Loucy (cell line): ENCODE data around the gene NOC4L.

Source experiments
- H2AFZ ChIP-seq: fragments of 200-600 bp; sonication (generic); 2 replicates; pipeline ENCODE4 v1.6.0; 2016; ENCODE audit warnings: antibody characterized with exemption, mild to moderate bottlenecking, low read length, moderate library complexity
- H3F3A ChIP-seq: fragments of 200-600 bp; 2 replicates; pipeline ENCODE4 v1.6.0; 2016; ENCODE audit warnings: antibody characterized with exemption, low read depth, mild to moderate bottlenecking
- H3K27me3 ChIP-seq: fragments of 200-600 bp; sonication (generic); 2 replicates; pipeline ENCODE4 v1.6.1; 2014; ENCODE audit warnings: low read length, mild to moderate bottlenecking; ENCODE audit not compliant: insufficient read depth, poor library complexity, severe bottlenecking
- H3K36me3 ChIP-seq: fragments of 200-600 bp; sonication (generic); 2 replicates; pipeline ENCODE4 v1.6.1; 2016; ENCODE audit warnings: low read length; ENCODE audit not compliant: insufficient read depth
- H3K4me1 ChIP-seq: fragments of 200-600 bp; sonication (generic); 2 replicates; pipeline ENCODE4 v1.5.1; 2014; ENCODE audit warnings: low read length, mild to moderate bottlenecking; ENCODE audit not compliant: insufficient read depth, poor library complexity, severe bottlenecking
- H3K4me2 ChIP-seq: fragments of 200-600 bp; sonication (generic); 2 replicates; pipeline ENCODE4 v1.6.0; 2014; ENCODE audit warnings: antibody characterized with exemption, low read length, low read depth, mild to moderate bottlenecking; ENCODE audit not compliant: poor library complexity, severe bottlenecking
- H3K4me3 ChIP-seq: fragments of 200-600 bp; sonication (generic); 2 replicates; pipeline ENCODE4 v1.5.1; 2014; ENCODE audit warnings: low read length, mild to moderate bottlenecking, mixed read lengths; ENCODE audit not compliant: poor library complexity, severe bottlenecking
- H3K79me2 ChIP-seq: fragments of 200-600 bp; sonication (generic); 2 replicates; pipeline ENCODE4 v1.6.1; 2014; ENCODE audit warnings: low read length; ENCODE audit not compliant: insufficient read depth
- H3K9ac ChIP-seq: fragments of 200-600 bp; sonication (generic); 2 replicates; pipeline ENCODE4 v1.6.0; 2014; ENCODE audit warnings: mild to moderate bottlenecking, low read depth, low read length, moderate library complexity; ENCODE audit not compliant: poor library complexity, severe bottlenecking
- H3K9me2 ChIP-seq: fragments of 200-600 bp; sonication (generic); replicated peaks from 2 replicates; pipeline ENCODE4 v1.6.1; 2016; ENCODE audit warnings: low read depth, low read length, mixed read lengths
- H3K9me3 ChIP-seq: fragments of 200-600 bp; sonication (generic); 2 replicates; pipeline ENCODE4 v1.6.1; 2014; ENCODE audit warnings: mild to moderate bottlenecking, antibody characterized with exemption, low read length, low read depth; ENCODE audit not compliant: insufficient read depth
- H4K20me1 ChIP-seq: fragments of 200-600 bp; sonication (generic); 2 replicates; pipeline ENCODE4 v1.6.0; 2014; ENCODE audit warnings: antibody characterized with exemption, low read length, mild to moderate bottlenecking; ENCODE audit not compliant: insufficient read depth, poor library complexity, severe bottlenecking
- EZH2phosphoT487 ChIP-seq: fragments of 200-600 bp; IDR thresholded peaks from 2 replicates; pipeline ENCODE4 v1.6.1; 2018; ENCODE audit warnings: antibody characterized with exemption, mild to moderate bottlenecking, moderate library complexity, borderline replicate concordance
- TF ChIP-seq, protein P1 (sequence below): fragments of 200-600 bp; sonication (generic); conservative IDR thresholded peaks from 2 replicates; pipeline ENCODE4 v1.5.1; 2014; ENCODE audit warnings: mild to moderate bottlenecking, antibody characterized with exemption, low read length

The NOC4L gene

DNA sequence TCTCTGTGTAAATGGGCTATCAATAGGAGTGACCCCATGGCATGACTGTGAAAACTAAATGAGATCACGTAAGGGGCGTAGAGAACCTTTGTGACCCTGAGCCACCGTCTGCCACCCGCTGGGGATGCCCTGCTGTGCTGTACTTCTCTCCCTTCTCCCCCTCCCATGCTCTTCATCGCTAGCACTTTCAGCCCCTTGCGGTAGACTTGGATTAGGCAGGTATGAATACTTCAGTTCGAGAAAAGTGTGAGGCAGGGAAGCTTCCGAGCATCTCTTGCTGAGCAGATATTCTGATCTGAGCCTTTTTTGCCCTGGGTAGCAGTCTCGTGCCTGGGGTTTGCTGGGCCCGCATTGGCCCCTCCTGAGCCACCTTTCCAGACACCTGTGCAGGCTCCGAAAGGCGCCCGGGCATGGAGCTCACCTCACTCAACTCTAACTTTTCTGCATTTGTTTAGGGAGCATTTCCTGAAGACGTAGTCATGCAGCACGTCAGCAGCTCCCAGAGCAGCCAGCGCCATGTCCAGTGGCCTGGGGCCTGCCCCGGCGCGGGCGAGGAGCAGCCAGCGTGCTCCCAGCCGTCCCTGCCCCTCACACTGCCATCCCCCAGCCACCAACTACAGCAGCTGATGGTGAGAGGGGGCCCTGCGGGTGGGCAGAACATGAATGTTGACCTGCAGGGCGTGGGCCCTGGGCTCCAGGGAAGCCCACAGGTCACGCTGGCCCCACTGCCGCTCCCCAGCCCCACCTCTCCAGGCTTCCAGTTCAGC lies 40.5 kb upstream of the NOC4L start:
- peaks cover 5% of the 10 kb centered on the region; the same call in 1 of the 2 replicates for H3K79me2 ChIP-seq
- H3K4me3 ChIP-seq, result no peak overlapping the region
- no peak overlapping the region for H2AFZ ChIP-seq
- H3K9me2 ChIP-seq, result no peaks in the 10 kb centered on the region
- no peak overlapping the region for H3K4me2 ChIP-seq
- H3K4me1 ChIP-seq, result no peaks in the 10 kb centered on the region
- no peaks in the 10 kb centered on the region for H3K27me3 ChIP-seq
- no peak overlapping the region for H3K9ac ChIP-seq
- no peaks in the 10 kb centered on the region for H3F3A ChIP-seq
- no peaks in the 10 kb centered on the region for H4K20me1 ChIP-seq
- H3K9me3 ChIP-seq, result no peaks in the 10 kb centered on the region
- TF ChIP-seq EZH2phosphoT487, result no peak
- TF ChIP-seq, protein P1, sequence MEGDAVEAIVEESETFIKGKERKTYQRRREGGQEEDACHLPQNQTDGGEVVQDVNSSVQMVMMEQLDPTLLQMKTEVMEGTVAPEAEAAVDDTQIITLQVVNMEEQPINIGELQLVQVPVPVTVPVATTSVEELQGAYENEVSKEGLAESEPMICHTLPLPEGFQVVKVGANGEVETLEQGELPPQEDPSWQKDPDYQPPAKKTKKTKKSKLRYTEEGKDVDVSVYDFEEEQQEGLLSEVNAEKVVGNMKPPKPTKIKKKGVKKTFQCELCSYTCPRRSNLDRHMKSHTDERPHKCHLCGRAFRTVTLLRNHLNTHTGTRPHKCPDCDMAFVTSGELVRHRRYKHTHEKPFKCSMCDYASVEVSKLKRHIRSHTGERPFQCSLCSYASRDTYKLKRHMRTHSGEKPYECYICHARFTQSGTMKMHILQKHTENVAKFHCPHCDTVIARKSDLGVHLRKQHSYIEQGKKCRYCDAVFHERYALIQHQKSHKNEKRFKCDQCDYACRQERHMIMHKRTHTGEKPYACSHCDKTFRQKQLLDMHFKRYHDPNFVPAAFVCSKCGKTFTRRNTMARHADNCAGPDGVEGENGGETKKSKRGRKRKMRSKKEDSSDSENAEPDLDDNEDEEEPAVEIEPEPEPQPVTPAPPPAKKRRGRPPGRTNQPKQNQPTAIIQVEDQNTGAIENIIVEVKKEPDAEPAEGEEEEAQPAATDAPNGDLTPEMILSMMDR, result no peak
- H3K36me3 ChIP-seq, result peaks cover 29% of the 10 kb centered on the region; the same call in 1 of the 2 replicates

GRCh38 chr12:132105467-132105866 lies 38.8 kb upstream of the NOC4L start:
- Histone ChIP-seq H4K20me1 (no peaks in the 10 kb centered on the region), H3K4me3 (no peak overlapping the region), H3K9me2 (no peaks in the 10 kb centered on the region), H3F3A (no peaks in the 10 kb centered on the region), H3K4me2 (no peak overlapping the region), H3K36me3 (peaks cover 24% of the 10 kb centered on the region; the same call in 1 of the 2 replicates), H3K4me1 (no peaks in the 10 kb centered on the region), H3K9me3 (no peaks in the 10 kb centered on the region), H3K9ac (no peak overlapping the region), H3K27me3 (no peaks in the 10 kb centered on the region), H3K79me2 (no peaks in the 10 kb centered on the region), H2AFZ (no peak overlapping the region)
- TF ChIP-seq, protein P1, result no peak
- TF ChIP-seq EZH2phosphoT487, result no peak

GRCh38 chr12:132106921-132107320 lies 37.3 kb upstream of the NOC4L start:
- no peaks in the 10 kb centered on the region for H3K4me1 ChIP-seq
- no peaks in the 10 kb centered on the region for H3K9me2 ChIP-seq
- no peaks in the 10 kb centered on the region for H3K27me3 ChIP-seq
- H3K9ac ChIP-seq, result no peak overlapping the region
- H3F3A ChIP-seq, result no peaks in the 10 kb centered on the region
- no peak overlapping the region for H3K4me2 ChIP-seq
- no peak overlapping the region for H3K4me3 ChIP-seq
- H2AFZ ChIP-seq, result no peak overlapping the region
- peaks cover 35% of the 10 kb centered on the region; the same call in 1 of the 2 replicates for H3K36me3 ChIP-seq
- no peaks in the 10 kb centered on the region for H3K9me3 ChIP-seq
- H4K20me1 ChIP-seq, result no peaks in the 10 kb centered on the region
- TF ChIP-seq, protein P1, result no peak
- TF ChIP-seq EZH2phosphoT487, result no peak
- H3K79me2 ChIP-seq, result no peaks in the 10 kb centered on the region
